NCI-H345 treated with DMSO at 0.1 percent for 48 hours (cell line): Measurements from ENCODE around the gene SNX30.

Source experiments
- DNase-seq: peaks from one replicate; lab custom pipeline; 2025; ENCODE audit not compliant: unreplicated experiment; lab: John Stamatoyannopoulos, UW

The SNX30 gene

DNA sequence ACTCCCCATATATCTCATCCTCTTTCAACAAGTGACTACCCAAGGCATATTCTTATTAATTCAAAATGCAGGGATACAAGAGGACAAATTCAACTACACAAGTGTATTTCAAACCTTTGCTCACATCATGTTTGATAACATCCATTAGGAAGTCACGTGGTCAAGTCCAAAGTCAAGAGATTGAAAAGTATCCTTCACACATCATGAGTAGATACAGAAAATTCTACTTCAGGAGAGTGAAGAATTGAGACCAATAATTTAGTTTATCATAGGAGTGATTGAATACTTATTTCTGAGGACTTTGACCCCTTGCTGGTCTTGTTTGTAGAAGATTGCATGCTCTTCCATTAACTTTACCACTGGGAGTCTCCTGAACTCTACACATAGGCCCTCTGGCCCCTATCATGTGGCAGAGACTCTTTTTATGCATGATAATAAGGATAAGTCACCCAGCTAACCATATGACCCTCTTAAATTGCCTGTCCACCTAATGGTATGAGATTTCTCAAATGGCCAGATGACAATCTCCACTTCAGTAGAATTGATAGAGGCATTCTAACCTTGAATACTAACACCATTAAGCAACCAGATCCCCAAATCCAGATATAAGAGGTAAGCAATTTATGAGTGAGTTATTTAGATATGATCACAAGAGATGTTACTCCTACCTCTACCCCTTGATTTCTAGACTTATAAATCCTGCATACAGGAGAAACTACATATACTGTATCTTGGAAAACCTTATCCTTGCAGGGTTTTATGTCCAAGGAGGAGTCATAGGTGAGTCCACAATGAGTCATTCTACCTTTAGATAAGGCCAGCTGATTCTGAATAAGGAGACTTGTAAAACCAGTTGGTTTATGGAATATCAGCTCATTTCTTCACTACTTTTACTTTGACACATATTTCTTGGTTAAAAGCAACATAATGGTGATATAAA is 166.8 kb downstream of the SNX30 start:
- no peak for DNase-seq

DNA sequence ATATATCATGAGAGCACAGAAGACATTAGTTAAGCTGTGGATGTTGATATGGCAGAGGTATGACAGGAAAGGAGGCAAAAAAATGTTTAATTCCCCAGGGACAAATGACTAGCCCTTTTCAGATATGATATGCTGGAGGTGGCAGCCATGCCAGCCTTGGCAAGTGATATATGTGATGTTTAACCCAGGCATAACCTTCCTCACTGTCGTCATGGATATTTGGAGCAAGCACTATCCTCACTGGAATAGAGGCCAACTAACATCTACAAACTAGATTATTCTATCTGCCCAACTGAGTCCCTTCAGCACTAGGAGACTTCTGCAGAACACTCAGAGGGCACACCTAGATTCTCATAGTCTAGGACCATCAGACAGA is 167.4 kb downstream of the SNX30 start:
- no peak for DNase-seq

DNA sequence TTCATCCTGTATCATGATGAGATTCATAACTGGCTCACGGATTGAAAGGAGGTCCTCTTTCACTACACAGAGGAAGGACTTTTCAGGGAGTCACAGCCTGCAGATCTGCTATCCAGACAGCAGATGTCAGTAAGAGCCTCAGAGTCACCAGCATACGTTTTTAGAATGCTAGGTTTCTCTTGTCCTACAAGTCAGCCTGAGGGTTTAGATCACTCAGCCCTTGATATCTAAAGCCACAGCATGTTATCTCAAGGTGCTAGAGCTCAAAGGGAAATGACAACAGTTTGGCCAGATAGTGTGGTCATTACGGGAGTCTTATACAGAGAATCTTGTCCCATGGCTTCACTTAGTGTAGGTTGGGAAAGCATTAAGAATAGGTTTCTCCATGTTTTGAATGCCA is 171.0 kb downstream of the SNX30 start:
- no peak for DNase-seq
